Measurements from ENCODE around the gene ATG4B.
A peak's percentile ranks its signal among the peaks of the same experiment; 100 is the strongest.
"Not testable (repeated sequence)": the region's sequence is repeated elsewhere in the genome, so short reads cannot be mapped to it uniquely, and the experiment has no call there.

The ATG4B gene

GRCh38 chr2:241637018-241637794, at the start of gene ATG4B, which contains the start of gene THAP4:
TSS of gene ATG4B (plus strand) at chr2:241637693. CDS start at chr2:241637715, 22 bp downstream.
TSS of gene THAP4 (minus strand) at chr2:241637158. CDS start at chr2:241637017, 141 bp downstream.
- peak; percentile 45 for DNase-seq (ENCODE audit: low read depth)

GRCh38 chr2:241589863-241590262, 47.6 kb upstream of the ATG4B start:
- DNase-seq (ENCODE audit: low read depth) = not testable (repeated sequence)

GRCh38 chr2:241590496-241591455, 46.7 kb upstream of the ATG4B start:
- DNase-seq (ENCODE audit: low read depth) = not testable (repeated sequence)

GRCh38 chr2:241592126-241592845, 45.2 kb upstream of the ATG4B start:
- DNase-seq (ENCODE audit: low read depth) = no peak

GRCh38 chr2:241593271-241593670, 44.2 kb upstream of the ATG4B start:
- no peak for DNase-seq (ENCODE audit: low read depth)

GRCh38 chr2:241595600-241596140, 41.8 kb upstream of the ATG4B start:
- DNase-seq (ENCODE audit: low read depth) = no peak

- no peak for DNase-seq (ENCODE audit: low read depth)
Observed at GRCh38 chr2:241597561-241597960, 39.9 kb upstream of the ATG4B start.

- DNase-seq (ENCODE audit: low read depth) = no peak
Observed at GRCh38 chr2:241598061-241598460, 39.4 kb upstream of the ATG4B start.

- DNase-seq (ENCODE audit: low read depth) = no peak
Observed at GRCh38 chr2:241598487-241598886, 39.0 kb upstream of the ATG4B start.

- DNase-seq (ENCODE audit: low read depth) = no peak
Observed at GRCh38 chr2:241599615-241600014, 37.9 kb upstream of the ATG4B start.

GRCh38 chr2:241601841-241602240, 35.7 kb upstream of the ATG4B start:
- no peak for DNase-seq (ENCODE audit: low read depth)

GRCh38 chr2:241602720-241603119, 34.8 kb upstream of the ATG4B start:
- no peak for DNase-seq (ENCODE audit: low read depth)

- DNase-seq (ENCODE audit: low read depth) = no peak
Observed at GRCh38 chr2:241603686-241604085, 33.8 kb upstream of the ATG4B start.

GRCh38 chr2:241606186-241606585, 31.3 kb upstream of the ATG4B start:
- no peak for DNase-seq (ENCODE audit: low read depth)

GRCh38 chr2:241607162-241607885, 30.2 kb upstream of the ATG4B start:
- no peak for DNase-seq (ENCODE audit: low read depth)

- no peak for DNase-seq (ENCODE audit: low read depth)
Observed at GRCh38 chr2:241608881-241609280, 28.6 kb upstream of the ATG4B start.

- peak; percentile 21 for DNase-seq (ENCODE audit: low read depth)
Observed at GRCh38 chr2:241609859-241610793, 27.4 kb upstream of the ATG4B start.

- no peak for DNase-seq (ENCODE audit: low read depth)
Observed at GRCh38 chr2:241611062-241611461, 26.4 kb upstream of the ATG4B start.

- peak; percentile 37 for DNase-seq (ENCODE audit: low read depth)
Observed at GRCh38 chr2:241612156-241613016, 25.1 kb upstream of the ATG4B start.

Measured in GM04503 (cell line).